HG03565 (cell line): ENCODE data around the gene TMEM181.
"Not testable (repeated sequence)": the region's sequence is repeated elsewhere in the genome, so short reads cannot be mapped to it uniquely, and the experiment has no call there.

Experiments
- ATAC-seq: cut with Tn5 transposase; IDR thresholded peaks from one replicate; pipeline ENCODE4 v1.9.1; 2021; ENCODE audit warnings: mild to moderate bottlenecking, moderate library complexity; ENCODE audit not compliant: unreplicated experiment

Gene TMEM181

GRCh38 chr6:158635427-158636073 is 75.7 kb downstream of the TMEM181 start:
- no peak for ATAC-seq

GRCh38 chr6:158636778-158637177 is 76.9 kb downstream of the TMEM181 start:
- ATAC-seq, result no peak

DNA sequence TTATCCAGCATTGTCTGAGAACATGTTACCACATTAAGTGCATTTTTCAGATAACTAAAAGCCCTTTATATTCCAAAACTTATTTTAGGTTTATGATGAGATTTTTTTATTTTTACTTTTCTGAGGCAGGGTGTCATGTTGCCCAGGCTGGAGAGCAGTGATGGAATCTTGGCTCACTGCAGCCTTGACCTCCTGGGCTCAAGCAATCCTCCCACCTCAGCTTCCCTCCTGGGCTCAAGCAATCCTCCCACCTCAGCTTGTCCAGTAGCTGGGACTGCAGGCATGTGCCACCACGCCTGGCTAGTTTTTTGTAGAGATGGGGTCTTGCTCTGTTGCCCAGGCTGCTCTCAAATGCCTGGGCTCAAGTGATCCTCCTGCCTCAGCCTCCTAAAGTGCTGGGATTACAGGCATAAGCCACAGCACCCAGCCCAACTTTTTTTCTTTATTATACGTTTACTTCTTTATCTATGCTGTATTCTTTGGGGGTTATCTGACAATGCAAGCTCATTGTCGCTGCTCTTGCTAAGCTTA is 78.5 kb downstream of the TMEM181 start:
- ATAC-seq, result no peak

DNA sequence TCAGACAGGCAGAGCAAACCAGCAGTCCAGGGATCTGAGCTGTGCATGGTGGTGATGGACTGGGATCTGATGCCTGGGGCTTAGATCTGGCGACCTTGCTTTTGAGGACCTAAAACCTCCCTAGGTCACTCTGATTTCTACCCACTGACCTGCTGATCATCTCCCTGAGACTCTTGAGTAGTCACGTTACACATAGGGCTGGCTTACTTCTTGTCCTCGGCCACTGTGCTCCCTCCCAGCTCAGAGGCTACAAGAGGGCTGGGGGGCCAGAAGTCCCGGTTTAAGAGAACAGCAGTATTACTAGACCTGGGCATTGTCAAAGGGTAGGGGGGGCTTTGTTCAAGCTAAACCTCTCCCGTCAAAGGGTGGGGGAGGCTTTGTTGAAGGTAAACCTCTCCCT is 79.2 kb downstream of the TMEM181 start:
- ATAC-seq, result no peak

DNA sequence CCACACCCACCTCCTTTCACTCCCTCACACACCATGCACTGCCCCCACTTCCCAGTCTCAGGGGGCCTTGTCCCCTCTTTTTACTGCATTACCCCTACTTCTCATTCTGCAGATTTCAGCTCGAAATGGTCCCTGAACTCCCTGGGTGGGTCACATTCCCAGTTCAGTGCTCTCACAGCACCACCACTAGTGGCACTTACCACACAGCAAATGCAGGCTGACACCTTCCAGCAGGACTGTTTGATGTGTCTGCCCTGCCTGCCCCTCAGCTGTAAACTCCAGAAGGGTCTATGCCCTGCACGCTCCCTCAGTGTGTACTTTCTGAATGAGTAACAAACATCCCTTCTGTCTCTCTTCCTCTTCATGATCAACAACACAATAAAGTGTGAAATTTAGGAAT is 80.6 kb downstream of the TMEM181 start:
- ATAC-seq, result no peak

DNA sequence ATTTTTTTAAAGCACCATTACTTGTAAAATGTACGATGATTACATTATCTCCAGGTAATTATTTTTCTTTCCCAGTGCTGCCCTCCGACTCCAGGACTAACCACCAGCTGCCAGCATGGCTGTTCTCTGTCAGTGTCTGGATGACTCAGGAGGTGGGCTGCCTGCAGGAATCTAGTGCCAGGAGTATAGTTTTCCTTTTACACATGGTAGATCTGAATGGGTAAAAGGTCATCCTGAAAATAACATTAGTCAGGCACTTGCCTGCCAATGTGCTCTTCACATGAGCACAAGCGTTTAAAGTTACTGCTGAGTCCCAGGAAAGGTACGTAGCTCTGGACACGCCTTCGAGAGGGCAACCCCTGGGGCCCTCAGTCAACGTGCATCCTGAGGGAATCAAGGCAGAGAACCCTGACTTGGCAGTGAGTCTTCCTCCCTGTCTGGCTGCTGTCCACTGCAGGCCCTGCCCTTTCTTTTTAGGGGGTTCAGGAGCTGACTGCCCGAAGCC is 82.3 kb downstream of the TMEM181 start:
- no peak for ATAC-seq

- no peak for ATAC-seq
Measured at GRCh38 chr6:158643836-158644230, 83.9 kb downstream of the TMEM181 start.

- peak; percentile 48 for ATAC-seq
Measured at GRCh38 chr6:158644231-158645063, 84.6 kb downstream of the TMEM181 start, which contains the start of gene DYNLT1. TSS of gene DYNLT1 (minus strand) at chr6:158644743. CDS start at chr6:158644708, 35 bp downstream.

- no peak for ATAC-seq
Measured at GRCh38 chr6:158645064-158646022, 85.5 kb downstream of the TMEM181 start.

DNA sequence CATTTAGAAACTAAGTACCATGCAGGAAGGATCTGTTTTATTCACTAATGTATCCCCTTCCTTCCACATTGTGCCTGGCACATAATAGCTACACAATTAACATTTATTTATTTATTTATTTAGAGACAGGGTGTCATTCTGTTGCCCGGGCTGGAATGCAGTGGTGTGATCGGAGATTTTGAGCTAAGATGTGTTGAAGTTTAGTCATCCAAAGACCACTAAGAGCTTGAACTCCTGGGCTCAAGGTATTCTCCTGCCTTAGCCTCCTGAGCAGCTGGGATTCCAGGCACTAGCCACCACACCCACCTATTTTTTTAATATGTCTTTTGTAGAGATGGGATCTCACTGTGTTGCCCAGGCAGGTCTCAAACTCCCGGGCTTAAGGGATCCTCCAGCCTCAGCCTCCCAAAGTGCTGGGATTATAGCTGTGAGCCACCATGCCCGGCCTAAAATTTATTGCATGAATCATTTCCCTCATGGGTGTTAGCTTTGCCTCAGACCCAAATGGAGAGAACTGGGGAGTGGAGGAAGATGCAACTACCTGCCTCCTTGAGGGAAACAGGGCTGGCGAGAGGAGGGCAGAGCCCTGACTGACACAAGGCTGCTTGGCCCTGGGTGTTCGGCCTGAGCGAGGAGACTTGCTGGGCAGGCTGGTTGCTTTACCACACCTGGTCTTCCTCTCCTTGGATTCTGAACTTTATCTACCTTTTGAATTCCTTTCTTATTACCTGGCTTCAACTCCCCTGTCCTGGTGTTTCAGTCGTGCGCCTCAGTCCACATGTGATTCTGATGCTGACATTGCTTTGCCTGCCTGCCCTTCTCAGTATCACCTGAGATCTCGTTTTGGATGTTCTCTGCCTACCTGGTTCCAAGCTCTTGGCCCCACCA is 86.4 kb downstream of the TMEM181 start:
- ATAC-seq, result no peak

DNA sequence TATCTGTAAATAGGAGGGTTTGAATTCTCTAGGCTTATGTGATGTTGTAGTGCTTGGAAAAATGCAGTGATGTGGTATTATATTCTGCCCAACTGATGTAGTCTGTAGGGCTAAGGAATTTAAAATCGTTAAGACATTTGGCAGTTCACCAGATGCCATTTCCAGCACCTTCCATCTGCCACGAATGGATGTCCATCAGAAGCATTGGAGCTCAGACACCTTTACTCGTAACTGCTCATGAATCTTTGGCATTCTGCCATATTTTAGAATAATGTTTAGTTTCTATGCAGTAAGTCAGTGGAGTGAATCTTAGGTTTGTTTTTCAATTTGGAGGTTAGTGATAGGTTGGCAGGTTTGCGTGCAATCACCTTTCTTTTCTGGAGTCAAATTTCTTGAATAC is 87.6 kb downstream of the TMEM181 start:
- no peak for ATAC-seq

DNA sequence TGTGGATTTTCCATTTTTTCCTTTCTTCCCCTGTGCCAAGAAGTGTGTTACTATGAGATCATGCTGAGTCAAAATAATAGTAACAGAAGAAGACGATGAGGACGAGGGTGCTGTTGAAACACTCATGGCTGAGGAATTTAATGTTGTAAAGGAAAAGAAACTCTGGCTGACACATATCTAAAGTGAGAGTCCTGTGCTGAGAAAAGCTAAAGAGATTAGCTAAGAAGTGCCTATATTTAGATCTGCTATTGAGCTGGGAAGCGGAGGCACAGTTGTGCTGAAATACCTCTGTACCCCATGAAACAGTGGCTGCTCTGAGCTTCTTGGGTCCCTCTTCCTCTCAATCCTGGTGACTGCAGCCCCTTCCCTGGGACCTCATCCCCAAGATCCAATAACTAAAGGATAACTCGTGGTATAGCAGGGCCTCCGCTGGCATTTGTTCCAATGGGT is 88.8 kb downstream of the TMEM181 start:
- ATAC-seq, result peak; percentile 34

DNA sequence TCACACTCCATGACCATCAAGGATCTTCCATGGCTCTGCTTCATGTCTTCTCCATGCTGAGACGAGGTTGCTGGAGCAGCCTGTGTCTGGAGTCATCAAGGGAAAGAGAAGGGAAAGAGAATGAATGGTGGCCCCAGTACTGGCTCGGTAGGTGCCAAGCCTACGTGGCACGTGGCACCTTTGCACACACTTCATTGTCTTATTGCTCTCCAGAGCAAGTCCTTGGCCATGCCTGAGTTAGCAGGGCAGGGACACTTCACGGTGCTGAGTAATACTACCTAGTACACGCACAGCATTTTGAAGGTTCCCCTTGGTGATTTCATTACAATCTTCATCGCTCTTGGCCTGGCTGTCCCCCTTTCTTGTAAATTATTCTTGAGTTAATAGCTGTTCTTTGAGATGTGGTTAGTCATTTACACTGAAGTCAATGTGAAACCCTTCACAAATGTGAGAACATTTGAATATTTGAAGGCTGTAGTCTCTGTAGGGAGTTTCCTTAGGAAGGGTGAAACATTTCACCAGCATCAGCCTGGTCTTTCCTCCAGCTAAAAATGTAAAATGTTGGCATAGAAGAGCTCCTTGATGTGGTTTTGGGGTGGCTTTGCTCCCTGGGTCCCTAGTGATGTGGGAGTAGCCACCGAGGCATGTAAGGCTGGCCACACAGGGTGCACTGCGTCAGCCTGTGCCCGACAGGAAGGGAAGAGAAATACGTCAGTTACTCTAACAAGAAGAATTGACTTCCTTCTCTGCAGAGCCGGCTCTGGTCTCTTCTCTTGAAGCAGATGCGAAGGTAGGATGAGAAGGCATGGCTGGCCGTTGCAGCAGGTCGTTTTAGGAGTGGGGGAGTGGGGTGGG is 89.6 kb downstream of the TMEM181 start, which contains the start of gene SYTL3:
SYTL3 (plus strand) TSS at position 766 of the 855 bp plus-strand sequence. CDS start 13,215 bp downstream, outside the sequence.
- ATAC-seq, result peak; percentile 32

DNA sequence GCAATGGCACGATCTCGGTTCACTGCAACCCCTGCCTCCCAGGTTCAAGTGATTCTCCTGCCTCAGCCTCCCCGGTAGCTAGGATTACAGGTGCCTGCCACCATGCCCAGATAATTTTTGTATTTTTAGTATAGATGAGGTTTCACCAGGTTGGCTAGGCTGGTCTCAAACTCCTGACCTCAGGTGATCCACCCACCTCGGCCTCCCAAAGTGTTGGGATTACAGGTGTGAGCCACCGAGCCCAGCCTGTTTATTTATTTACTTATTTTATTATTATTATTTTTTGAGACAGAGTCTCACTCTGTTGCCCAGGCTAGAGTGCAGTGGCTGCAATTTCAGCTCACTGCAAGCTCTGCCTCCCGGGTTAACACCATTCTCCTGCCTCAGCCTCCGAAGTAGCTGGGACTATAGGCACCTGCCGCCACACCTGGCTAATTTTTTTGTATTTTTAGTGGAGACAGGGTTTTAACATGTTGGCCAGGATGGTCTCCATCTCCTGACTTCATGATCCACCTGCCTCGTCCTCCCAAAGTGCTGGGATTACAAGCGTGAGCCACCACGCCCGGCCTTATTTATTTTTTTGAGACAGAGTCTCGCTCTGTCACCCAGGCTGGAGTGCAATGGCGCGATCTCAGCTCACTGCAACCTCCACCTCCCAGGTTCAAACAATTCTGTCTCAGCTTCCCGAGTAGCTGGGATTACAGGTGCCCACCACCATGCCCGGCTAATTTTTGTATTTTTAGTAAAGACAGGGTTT is 92.3 kb downstream of the TMEM181 start:
- ATAC-seq, result not testable (repeated sequence)

DNA sequence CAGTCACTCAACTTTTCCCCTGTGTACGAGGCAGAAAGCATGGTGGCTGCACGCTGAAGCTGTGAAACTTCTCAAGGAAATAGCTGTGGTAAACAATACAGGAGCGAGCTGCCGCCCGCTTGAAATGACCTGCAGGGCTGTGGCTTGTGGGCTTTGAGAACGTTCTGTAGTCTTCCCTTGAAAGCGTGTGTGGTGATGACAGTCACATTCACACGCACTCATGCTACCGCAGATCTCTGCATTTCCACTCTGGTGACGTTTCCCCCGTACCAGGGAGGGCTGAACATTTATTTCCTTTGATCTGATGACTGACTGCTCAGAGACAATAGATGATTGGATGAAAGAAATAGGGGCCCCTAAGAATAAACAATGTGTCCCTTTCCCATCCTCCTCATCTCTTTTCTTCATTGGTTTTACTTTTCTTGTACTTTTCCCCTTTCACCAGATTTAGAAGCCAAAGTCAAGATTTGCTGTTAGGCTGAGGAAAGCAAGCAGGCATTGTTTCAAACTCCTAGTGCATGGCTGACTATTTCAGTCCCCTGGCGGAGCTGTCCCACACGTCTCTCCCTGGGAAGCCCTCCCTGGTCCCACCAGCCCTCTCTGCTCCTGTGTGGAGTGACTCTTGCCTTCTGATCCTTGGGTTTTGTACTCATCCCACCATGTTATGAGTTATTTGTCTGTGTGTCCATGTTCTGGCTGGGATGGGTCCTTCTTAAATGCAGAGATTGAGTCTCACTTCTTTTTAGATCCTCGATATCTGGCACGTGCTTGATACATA is 93.9 kb downstream of the TMEM181 start:
- ATAC-seq, result peak; percentile 55

DNA sequence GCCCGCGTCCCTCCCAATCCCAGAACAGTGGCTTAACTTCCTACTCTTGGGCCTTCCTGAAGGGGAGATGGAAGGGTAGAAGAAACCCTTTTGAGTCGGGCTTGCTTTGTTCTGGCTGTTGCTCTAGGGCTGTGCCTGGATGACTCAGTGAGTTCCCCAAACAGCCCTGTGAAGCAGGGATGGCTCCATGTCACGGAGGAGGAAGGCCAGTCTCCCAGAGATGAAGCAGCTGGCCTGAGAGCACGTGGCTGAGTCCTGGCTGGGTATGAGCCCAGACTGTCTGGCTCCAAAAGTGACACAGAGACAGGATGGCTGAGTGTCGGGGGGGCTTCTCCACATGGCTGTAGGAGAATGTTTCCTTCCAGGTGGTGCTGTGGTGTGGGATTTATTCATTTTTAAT is 94.6 kb downstream of the TMEM181 start:
- no peak for ATAC-seq

- no peak for ATAC-seq
Measured at GRCh38 chr6:158654960-158655489, 95.1 kb downstream of the TMEM181 start.
